ENCODE results near the gene PPIA.

GRCh38 chr7:44764081-44764480, 32.4 kb upstream of the PPIA start:
- TF ChIP-seq CTCF (IDR thresholded peaks at IDR 0.05; ENCODE audit: insufficient read depth, low read length) = no peak
- TF ChIP-seq REST (IDR thresholded peaks at IDR 0.05; ENCODE audit: insufficient replicate concordance, low read depth) = no peak
- TF ChIP-seq GABPA (IDR thresholded peaks at IDR 0.05; ENCODE audit: low read depth) = no peak

All from HL-60 (cell line).